Ishikawa (cell line): ENCODE measurements around the gene BPHL.

Source experiments
- CEBPB ChIP-seq: IDR thresholded peaks from 2 replicates; pipeline ENCODE4 v1.6.1; 2012
- CREB1 ChIP-seq: IDR thresholded peaks from 2 replicates; pipeline ENCODE4 v1.6.1; 2012; ENCODE audit warnings: low read depth
- EGR1 ChIP-seq: IDR thresholded peaks from 2 replicates; pipeline ENCODE4 v1.6.1; 2012
- EP300 ChIP-seq: IDR thresholded peaks from 2 replicates; pipeline ENCODE4 v1.6.1; 2012; ENCODE audit warnings: borderline replicate concordance
- FOXM1 ChIP-seq: IDR thresholded peaks from 2 replicates; pipeline ENCODE4 v1.6.1; 2012; ENCODE audit warnings: low read depth, borderline replicate concordance
- NFIC ChIP-seq: IDR thresholded peaks from 2 replicates; pipeline ENCODE4 v1.6.1; 2012
- RAD21 ChIP-seq: IDR thresholded peaks from 2 replicates; pipeline ENCODE4 v1.6.1; 2012; ENCODE audit warnings: low read depth
- TAF1 ChIP-seq: IDR thresholded peaks from 2 replicates; pipeline ENCODE4 v1.6.1; 2012; ENCODE audit warnings: low read depth, mild to moderate bottlenecking
- TCF12 ChIP-seq: IDR thresholded peaks from 2 replicates; pipeline ENCODE4 v1.6.1; 2012; ENCODE audit warnings: low read depth
- YY1 ChIP-seq: IDR thresholded peaks from 2 replicates; pipeline ENCODE4 v1.6.1; 2012; ENCODE audit warnings: low read depth
- TF ChIP-seq, protein P1 (sequence below): IDR thresholded peaks from 2 replicates; pipeline ENCODE4 v1.6.1; 2012

DNA sequence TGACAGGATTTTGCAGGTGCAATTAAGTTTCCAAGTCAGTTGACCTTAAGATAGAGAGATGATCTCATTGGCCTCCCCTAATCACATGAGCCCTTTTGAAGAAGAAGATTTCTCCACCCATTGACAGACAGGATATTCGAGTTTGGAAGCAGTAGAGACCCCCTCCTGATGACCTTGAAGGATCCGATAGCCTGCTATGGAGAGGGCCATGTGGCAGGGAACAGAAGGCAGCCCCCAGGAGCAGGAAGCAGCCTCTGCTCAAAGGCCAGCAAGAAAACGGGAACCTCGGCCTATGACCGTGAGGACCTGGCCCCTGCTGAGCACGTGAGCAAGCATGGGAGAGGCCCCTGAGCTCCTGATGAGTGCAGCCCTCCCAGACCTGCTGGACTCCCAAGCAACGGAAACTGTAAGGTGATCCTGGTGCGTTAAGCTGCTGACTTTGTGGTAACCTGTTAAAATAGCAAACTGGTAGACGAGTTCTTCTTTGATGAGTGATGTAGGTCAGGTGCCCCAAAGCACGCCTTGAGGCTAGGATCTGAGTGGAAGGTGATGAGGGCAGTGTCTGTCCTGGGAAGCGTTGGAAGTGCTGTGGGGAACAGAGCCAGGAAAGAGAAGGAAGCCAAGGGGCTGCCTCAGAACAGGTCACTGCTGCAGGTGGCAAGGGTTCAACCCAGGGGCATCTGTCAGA is 57.3 kb downstream of the BPHL start:
- TF ChIP-seq EGR1 (no peak), TAF1 (no peak), YY1 (no peak), NFIC (no peak), CEBPB (no peak), EP300 (no peak), FOXM1 (no peak), CREB1 (no peak), TCF12 (no peak), RAD21 (no peak)
- TF ChIP-seq, protein P1, sequence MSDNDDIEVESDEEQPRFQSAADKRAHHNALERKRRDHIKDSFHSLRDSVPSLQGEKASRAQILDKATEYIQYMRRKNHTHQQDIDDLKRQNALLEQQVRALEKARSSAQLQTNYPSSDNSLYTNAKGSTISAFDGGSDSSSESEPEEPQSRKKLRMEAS, result peak; percentile 30; the same call in 1 of the 2 replicates
